Measurements from ENCODE around the gene ELP4.
"Not testable (repeated sequence)": the region's sequence is repeated elsewhere in the genome, so short reads cannot be mapped to it uniquely, and the experiment has no call there.

The ELP4 gene

GRCh38 chr11:31535479-31535878 lies 25.9 kb downstream of the ELP4 start:
- FAIRE-seq (no peak), DNase-seq (ENCODE audit: insufficient read length, low spot score) (no peak)

GRCh38 chr11:31542862-31543261 lies 33.3 kb downstream of the ELP4 start:
- no peak for FAIRE-seq
- no peak for DNase-seq (ENCODE audit: insufficient read length, low spot score)

GRCh38 chr11:31555938-31556337 lies 46.4 kb downstream of the ELP4 start:
- DNase-seq (ENCODE audit: insufficient read length, low spot score) (no peak), FAIRE-seq (no peak)

- FAIRE-seq (no peak), DNase-seq (ENCODE audit: insufficient read length, low spot score) (no peak)
Measured at GRCh38 chr11:31558001-31558400, 48.4 kb downstream of the ELP4 start.

GRCh38 chr11:31560842-31561476 lies 51.4 kb downstream of the ELP4 start:
- DNase-seq (ENCODE audit: insufficient read length, low spot score) (no peak), FAIRE-seq (no peak)

- DNase-seq (ENCODE audit: insufficient read length, low spot score); FAIRE-seq: not testable (repeated sequence)
Measured at GRCh38 chr11:31564517-31564916, 55.0 kb downstream of the ELP4 start.

- not testable (repeated sequence) for FAIRE-seq; DNase-seq (ENCODE audit: insufficient read length, low spot score)
Measured at GRCh38 chr11:31574133-31574532, 64.6 kb downstream of the ELP4 start.

GRCh38 chr11:31575764-31576163 lies 66.2 kb downstream of the ELP4 start:
- DNase-seq (ENCODE audit: insufficient read length, low spot score); FAIRE-seq: not testable (repeated sequence)

GRCh38 chr11:31579412-31579811 lies 69.8 kb downstream of the ELP4 start:
- not testable (repeated sequence) for DNase-seq (ENCODE audit: insufficient read length, low spot score); FAIRE-seq

- DNase-seq (ENCODE audit: insufficient read length, low spot score) = no peak
- FAIRE-seq = no peak
Measured at GRCh38 chr11:31582697-31583096, 73.1 kb downstream of the ELP4 start.

GRCh38 chr11:31598454-31598853 lies 88.9 kb downstream of the ELP4 start:
- DNase-seq (ENCODE audit: insufficient read length, low spot score) (no peak), FAIRE-seq (no peak)

GRCh38 chr11:31601635-31602282 lies 92.2 kb downstream of the ELP4 start:
- DNase-seq (ENCODE audit: insufficient read length, low spot score) (no peak), FAIRE-seq (peak; percentile 33)

GRCh38 chr11:31606893-31607292 lies 97.3 kb downstream of the ELP4 start:
- DNase-seq (ENCODE audit: insufficient read length, low spot score) (no peak), FAIRE-seq (no peak)

- DNase-seq (ENCODE audit: insufficient read length, low spot score) (no peak), FAIRE-seq (no peak)
Measured at GRCh38 chr11:31607914-31608313, 98.3 kb downstream of the ELP4 start.

- DNase-seq (ENCODE audit: insufficient read length, low spot score) (no peak), FAIRE-seq (no peak)
Measured at GRCh38 chr11:31608995-31609394, 99.4 kb downstream of the ELP4 start.

GRCh38 chr11:31610544-31610943 lies 101.0 kb downstream of the ELP4 start:
- FAIRE-seq (no peak), DNase-seq (ENCODE audit: insufficient read length, low spot score) (no peak)

GRCh38 chr11:31617246-31617645 lies 107.7 kb downstream of the ELP4 start:
- FAIRE-seq (no peak), DNase-seq (ENCODE audit: insufficient read length, low spot score) (no peak)

- DNase-seq (ENCODE audit: insufficient read length, low spot score) (no peak), FAIRE-seq (no peak)
Measured at GRCh38 chr11:31619980-31620379, 110.4 kb downstream of the ELP4 start.

GRCh38 chr11:31620434-31620833 lies 110.9 kb downstream of the ELP4 start:
- DNase-seq (ENCODE audit: insufficient read length, low spot score) (no peak), FAIRE-seq (no peak)

- DNase-seq (ENCODE audit: insufficient read length, low spot score) (no peak), FAIRE-seq (no peak)
Measured at GRCh38 chr11:31625868-31626267, 116.3 kb downstream of the ELP4 start.

GRCh38 chr11:31628111-31628510 lies 118.5 kb downstream of the ELP4 start:
- FAIRE-seq (no peak), DNase-seq (ENCODE audit: insufficient read length, low spot score) (no peak)

- FAIRE-seq = no peak
- DNase-seq (ENCODE audit: insufficient read length, low spot score) = no peak
Measured at GRCh38 chr11:31636983-31637382, 127.4 kb downstream of the ELP4 start.

All from GM19239 (cell line).